Measurements from ENCODE around the gene THYN1.

Gene THYN1

DNA sequence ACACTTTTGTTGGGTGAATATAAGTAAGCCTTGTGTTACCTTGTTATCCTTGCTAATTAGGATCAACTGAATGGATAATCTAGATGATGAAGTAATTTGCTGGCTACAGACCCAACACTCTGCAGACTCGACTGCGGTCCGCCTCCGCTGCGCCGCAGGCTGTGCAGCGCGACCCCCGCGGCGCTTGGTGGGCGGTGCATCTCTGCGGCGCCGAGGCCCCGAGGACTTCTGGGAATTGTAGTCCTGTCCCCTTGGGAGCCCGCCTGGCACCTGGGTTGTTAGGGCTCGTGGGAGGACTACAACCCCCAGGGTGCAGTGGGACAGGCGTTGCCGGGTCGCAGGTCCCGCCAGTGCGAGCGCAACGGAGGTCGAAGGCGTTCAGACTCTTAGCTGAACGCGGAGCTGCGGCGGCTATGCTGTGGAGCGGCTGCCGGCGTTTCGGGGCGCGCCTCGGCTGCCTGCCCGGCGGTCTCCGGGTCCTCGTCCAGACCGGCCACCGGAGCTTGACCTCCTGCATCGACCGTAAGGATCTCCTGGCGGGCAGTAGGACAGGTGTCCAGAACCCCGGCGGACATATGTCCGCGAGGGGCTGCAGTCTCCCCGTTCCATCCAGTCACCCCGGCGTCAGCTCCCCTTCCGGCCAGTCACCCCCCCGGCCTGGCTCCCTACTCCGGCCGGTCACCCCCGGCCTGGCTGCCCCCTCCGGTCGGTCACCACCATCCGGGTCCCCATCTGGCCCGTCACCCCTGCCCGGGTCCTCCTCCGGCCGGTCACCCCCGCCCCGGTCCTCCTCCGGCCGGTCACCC lies at the start of gene THYN1, which contains the start of gene ACAD8:
Gene THYN1 (minus strand): TSS at position 165 of the 806 bp plus-strand sequence. CDS start 470 bp downstream, outside the sequence.
Gene ACAD8 (plus strand): TSS at position 381 of the 806 bp plus-strand sequence. CDS start 33 bp downstream, at position 414.
- H3K27ac ChIP-seq (ENCODE audit: low read depth, low read length), result no peak within 1 kb of the TSS
- H3K4me1 ChIP-seq (ENCODE audit: control insufficient read depth, insufficient read depth, low read length, unreplicated experiment), result peaks cover 13% of the 10 kb centered on the region
- H3K27me3 ChIP-seq (ENCODE audit: insufficient read depth, low read length), result no peaks in the 10 kb centered on the region
- H2AFZ ChIP-seq (ENCODE audit: low read length, unreplicated experiment), result peak within 1 kb of the TSS; percentile 89
- H3K79me2 ChIP-seq (ENCODE audit: control insufficient read depth, insufficient read depth, low read length, unreplicated experiment), result peaks cover 17% of the 10 kb centered on the region
- H3K36me3 ChIP-seq (ENCODE audit: insufficient read depth, low read length), result peaks cover 9% of the 10 kb centered on the region; the same call in 1 of the 2 replicates
- peak within 1 kb of the TSS; percentile 82 for H3K4me3 ChIP-seq (ENCODE audit: low read depth, low read length)

DNA sequence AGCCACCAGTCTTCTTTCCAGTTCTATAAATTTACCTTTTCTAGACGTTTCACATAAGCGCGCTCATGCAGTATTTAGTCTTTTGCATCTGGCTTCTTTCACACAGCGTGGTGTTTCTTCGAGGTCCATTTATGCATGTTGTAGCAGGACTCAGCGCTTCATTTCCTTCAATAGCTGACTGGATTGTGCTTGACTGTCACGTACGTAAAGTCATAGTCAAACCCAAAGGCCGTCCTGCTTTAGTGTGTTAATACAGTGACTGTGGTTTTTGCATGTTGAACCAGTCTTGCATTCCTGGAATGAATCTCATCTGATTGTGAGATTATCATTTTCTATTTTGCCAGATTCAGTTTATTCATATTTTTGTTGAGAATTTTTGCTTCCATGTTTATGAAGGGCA lies 41.5 kb upstream of the THYN1 start:
- peaks cover 5% of the 10 kb centered on the region for H3K27me3 ChIP-seq (ENCODE audit: insufficient read depth, low read length)
- no peak overlapping the region for H3K4me3 ChIP-seq (ENCODE audit: low read depth, low read length)
- H3K27ac ChIP-seq (ENCODE audit: low read depth, low read length), result no peak overlapping the region
- no peak overlapping the region for H2AFZ ChIP-seq (ENCODE audit: low read length, unreplicated experiment)
- no peaks in the 10 kb centered on the region for H3K36me3 ChIP-seq (ENCODE audit: insufficient read depth, low read length)
- H3K79me2 ChIP-seq (ENCODE audit: control insufficient read depth, insufficient read depth, low read length, unreplicated experiment), result no peaks in the 10 kb centered on the region
- no peaks in the 10 kb centered on the region for H3K4me1 ChIP-seq (ENCODE audit: control insufficient read depth, insufficient read depth, low read length, unreplicated experiment)

DNA sequence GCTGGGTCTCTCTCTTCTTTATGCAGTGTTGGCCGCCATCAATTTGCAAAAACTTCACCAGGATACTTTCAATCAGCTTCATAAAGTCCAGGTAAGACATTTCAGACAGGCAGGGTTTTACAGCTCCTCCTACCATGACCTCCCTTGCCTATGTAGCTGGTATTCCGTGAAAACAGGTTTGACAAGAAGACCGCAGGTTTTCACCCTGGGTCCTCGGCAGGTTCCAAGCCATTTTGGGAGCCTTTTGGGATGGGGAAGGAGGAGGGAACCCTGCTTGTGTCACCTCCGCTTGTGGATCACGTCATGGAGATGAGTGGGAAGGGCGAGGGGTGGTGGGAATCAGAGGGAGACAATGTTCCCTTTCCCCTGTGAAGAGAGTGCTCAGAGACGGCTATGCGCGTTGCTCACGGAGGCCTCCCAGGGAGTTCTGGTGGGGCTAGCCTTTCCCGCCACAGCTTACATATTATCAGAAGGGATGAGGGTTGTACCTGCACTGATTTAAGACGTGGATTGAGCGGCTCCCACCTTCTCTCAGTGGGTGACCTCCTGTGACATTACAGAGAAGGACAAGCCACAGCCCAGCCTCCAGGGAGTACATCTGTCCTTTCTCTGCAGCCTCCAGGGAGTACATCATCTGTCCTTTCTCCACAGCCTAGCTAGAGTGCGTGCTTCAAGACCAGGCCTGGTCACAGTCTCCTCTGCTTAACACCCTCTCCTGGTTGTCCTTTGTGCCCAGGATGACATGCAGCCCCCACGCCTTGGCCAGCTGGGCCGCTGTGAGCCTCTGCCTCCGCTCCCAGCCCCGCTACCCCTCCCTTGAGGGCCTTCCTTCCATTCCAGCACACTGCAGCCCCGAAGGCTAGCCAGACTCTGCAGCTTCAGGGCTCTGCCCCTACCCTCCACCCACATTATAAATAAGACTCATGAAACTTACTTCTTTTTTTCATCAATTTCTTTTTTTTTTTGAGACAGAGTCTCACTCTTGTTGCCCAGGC lies 40.3 kb upstream of the THYN1 start:
- Histone ChIP-seq H3K36me3 (ENCODE audit: insufficient read depth, low read length) (no peaks in the 10 kb centered on the region), H3K4me1 (ENCODE audit: control insufficient read depth, insufficient read depth, low read length, unreplicated experiment) (no peaks in the 10 kb centered on the region), H3K27ac (ENCODE audit: low read depth, low read length) (no peak overlapping the region), H3K4me3 (ENCODE audit: low read depth, low read length) (no peak overlapping the region), H3K79me2 (ENCODE audit: control insufficient read depth, insufficient read depth, low read length, unreplicated experiment) (no peaks in the 10 kb centered on the region), H3K27me3 (ENCODE audit: insufficient read depth, low read length) (peaks cover 9% of the 10 kb centered on the region), H2AFZ (ENCODE audit: low read length, unreplicated experiment) (no peak overlapping the region)

DNA sequence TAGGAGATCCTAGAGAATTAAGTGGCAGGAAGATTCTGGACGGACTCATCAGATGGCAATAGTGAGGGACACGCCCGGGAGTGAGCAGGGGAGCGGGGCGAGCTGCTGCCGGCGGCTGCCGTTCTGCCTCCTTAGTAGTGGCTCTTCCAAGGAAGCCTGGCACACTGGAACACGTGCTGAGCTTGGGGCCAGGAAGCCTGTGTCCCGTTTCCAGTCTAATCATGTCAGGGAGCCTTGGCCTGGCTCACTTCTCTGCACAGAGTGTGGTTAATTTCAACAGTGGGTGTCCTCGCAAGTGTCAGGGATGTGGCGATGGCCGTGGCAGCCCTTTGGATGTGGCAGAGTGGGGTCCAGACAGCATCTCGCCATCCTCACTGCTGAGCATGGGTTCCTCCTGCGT lies 39.5 kb upstream of the THYN1 start:
- H3K4me3 ChIP-seq (ENCODE audit: low read depth, low read length), result no peak overlapping the region
- H2AFZ ChIP-seq (ENCODE audit: low read length, unreplicated experiment), result no peak overlapping the region
- H3K79me2 ChIP-seq (ENCODE audit: control insufficient read depth, insufficient read depth, low read length, unreplicated experiment), result no peaks in the 10 kb centered on the region
- no peaks in the 10 kb centered on the region for H3K36me3 ChIP-seq (ENCODE audit: insufficient read depth, low read length)
- H3K27ac ChIP-seq (ENCODE audit: low read depth, low read length), result no peak overlapping the region
- no peaks in the 10 kb centered on the region for H3K4me1 ChIP-seq (ENCODE audit: control insufficient read depth, insufficient read depth, low read length, unreplicated experiment)
- H3K27me3 ChIP-seq (ENCODE audit: insufficient read depth, low read length), result peaks cover 9% of the 10 kb centered on the region

DNA sequence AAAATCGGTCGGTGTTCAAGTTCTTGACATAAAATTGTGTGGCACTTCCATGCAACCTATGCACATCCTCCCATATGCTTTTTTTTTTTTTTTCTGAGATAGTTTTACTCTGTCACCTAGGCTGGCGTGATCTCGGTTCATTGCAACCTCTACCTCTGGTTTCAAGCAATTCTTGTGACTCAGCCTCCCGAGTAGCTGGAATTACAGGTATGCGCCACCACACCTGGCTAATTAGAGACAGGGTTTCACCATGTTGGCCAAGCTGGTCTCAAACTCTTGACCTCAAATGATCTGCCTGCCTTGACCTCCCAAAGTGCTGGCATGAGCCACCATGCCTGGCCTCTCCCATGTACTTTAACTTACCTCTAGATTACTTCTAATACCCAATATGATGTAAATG lies 38.0 kb upstream of the THYN1 start:
- Histone ChIP-seq H3K4me1 (ENCODE audit: control insufficient read depth, insufficient read depth, low read length, unreplicated experiment) (no peaks in the 10 kb centered on the region), H3K4me3 (ENCODE audit: low read depth, low read length) (no peak overlapping the region), H3K27me3 (ENCODE audit: insufficient read depth, low read length) (peaks cover 9% of the 10 kb centered on the region), H3K27ac (ENCODE audit: low read depth, low read length) (no peak overlapping the region), H3K36me3 (ENCODE audit: insufficient read depth, low read length) (no peaks in the 10 kb centered on the region), H2AFZ (ENCODE audit: low read length, unreplicated experiment) (no peak overlapping the region), H3K79me2 (ENCODE audit: control insufficient read depth, insufficient read depth, low read length, unreplicated experiment) (no peaks in the 10 kb centered on the region)

DNA sequence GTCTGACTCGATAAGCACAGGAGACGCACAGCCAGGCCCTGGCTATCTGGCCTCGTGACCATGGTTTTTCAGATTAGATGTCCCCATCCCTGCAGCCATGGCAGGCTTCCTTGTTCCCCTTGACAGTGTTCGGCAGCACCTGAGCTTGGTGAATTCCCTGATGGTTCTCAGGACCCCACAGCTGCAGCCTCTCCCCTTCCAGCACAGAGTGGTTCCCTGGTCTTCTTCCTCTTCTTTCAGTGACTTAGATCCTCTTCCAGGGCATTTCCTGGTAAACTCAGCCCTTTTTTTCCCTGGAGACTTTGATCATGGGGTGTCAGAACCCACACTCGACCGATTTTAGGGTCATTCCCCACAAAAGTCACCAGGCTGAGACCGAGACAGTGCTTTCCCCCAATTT lies 37.5 kb upstream of the THYN1 start:
- no peaks in the 10 kb centered on the region for H3K4me1 ChIP-seq (ENCODE audit: control insufficient read depth, insufficient read depth, low read length, unreplicated experiment)
- H3K27me3 ChIP-seq (ENCODE audit: insufficient read depth, low read length), result peaks cover 9% of the 10 kb centered on the region
- no peaks in the 10 kb centered on the region for H3K36me3 ChIP-seq (ENCODE audit: insufficient read depth, low read length)
- H3K4me3 ChIP-seq (ENCODE audit: low read depth, low read length), result no peak overlapping the region
- no peak overlapping the region for H2AFZ ChIP-seq (ENCODE audit: low read length, unreplicated experiment)
- no peaks in the 10 kb centered on the region for H3K79me2 ChIP-seq (ENCODE audit: control insufficient read depth, insufficient read depth, low read length, unreplicated experiment)
- H3K27ac ChIP-seq (ENCODE audit: low read depth, low read length), result no peak overlapping the region

DNA sequence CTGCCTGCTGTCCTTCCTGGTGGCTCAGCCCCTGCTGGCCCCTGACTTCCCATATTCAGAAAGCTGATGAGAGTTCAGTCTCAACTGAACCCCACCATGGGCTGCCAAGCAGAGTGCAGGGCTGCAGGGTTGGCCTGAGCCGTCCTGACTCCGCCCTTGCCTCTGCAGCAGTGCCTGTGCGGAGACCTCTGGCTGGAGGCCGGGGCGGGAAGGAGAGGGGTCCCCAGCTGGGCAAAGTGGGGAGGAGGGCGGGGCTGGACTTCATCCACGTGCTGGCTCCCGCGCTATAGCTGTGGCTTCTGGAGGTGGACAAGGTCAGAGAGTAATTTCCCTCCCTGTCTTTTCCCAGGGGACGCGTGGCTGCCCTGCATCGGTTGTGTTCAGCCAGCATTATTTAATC lies 36.6 kb upstream of the THYN1 start:
- H3K4me1 ChIP-seq (ENCODE audit: control insufficient read depth, insufficient read depth, low read length, unreplicated experiment), result no peaks in the 10 kb centered on the region
- no peak overlapping the region for H3K4me3 ChIP-seq (ENCODE audit: low read depth, low read length)
- H3K36me3 ChIP-seq (ENCODE audit: insufficient read depth, low read length), result no peaks in the 10 kb centered on the region
- H3K27me3 ChIP-seq (ENCODE audit: insufficient read depth, low read length), result peaks cover 9% of the 10 kb centered on the region
- H3K27ac ChIP-seq (ENCODE audit: low read depth, low read length), result no peak overlapping the region
- H2AFZ ChIP-seq (ENCODE audit: low read length, unreplicated experiment), result no peak overlapping the region
- H3K79me2 ChIP-seq (ENCODE audit: control insufficient read depth, insufficient read depth, low read length, unreplicated experiment), result no peaks in the 10 kb centered on the region

DNA sequence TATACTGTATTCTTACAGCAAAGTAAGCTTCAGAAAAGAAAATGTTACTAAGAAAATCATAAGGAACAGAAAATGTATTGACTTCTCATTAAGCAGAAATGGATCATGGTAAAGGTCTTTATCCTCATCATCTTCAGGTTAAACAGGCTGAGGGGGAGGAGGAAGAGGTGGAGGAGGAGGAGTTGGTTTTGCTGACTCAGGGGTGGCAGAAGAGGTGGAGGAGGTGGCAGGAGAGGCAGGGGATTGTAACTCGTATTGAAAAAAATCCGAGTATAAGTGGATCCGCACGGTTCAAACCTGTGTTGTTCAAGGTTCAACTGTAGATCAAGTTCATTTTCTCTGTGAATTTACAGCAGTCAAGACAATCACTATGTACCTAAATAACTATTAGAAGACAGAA lies 36.0 kb upstream of the THYN1 start:
- Histone ChIP-seq H3K4me1 (ENCODE audit: control insufficient read depth, insufficient read depth, low read length, unreplicated experiment) (no peaks in the 10 kb centered on the region), H3K4me3 (ENCODE audit: low read depth, low read length) (no peak overlapping the region), H3K27me3 (ENCODE audit: insufficient read depth, low read length) (peaks cover 9% of the 10 kb centered on the region), H3K79me2 (ENCODE audit: control insufficient read depth, insufficient read depth, low read length, unreplicated experiment) (no peaks in the 10 kb centered on the region), H2AFZ (ENCODE audit: low read length, unreplicated experiment) (no peak overlapping the region), H3K36me3 (ENCODE audit: insufficient read depth, low read length) (no peaks in the 10 kb centered on the region), H3K27ac (ENCODE audit: low read depth, low read length) (no peak overlapping the region)

DNA sequence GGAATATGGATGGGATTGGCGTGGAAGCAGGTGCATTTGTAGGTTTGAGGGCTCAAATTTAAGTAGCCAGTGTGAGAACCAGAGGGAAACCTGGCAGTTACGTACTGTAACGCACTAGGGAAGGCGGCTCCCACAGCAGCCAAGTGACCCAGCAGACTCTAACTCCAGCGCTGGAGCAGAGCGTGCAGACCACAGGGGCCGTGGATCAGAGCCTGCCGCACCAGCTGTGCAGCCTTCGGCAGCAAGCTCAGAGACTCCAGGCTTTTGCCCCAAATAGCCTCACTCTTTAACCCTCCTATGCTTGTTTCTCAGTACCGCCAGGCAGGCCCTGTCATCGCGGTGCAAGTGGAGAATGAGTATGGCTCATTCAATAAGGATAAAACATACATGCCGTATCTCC lies 35.3 kb upstream of the THYN1 start:
- no peak overlapping the region for H3K27ac ChIP-seq (ENCODE audit: low read depth, low read length)
- no peaks in the 10 kb centered on the region for H3K36me3 ChIP-seq (ENCODE audit: insufficient read depth, low read length)
- H2AFZ ChIP-seq (ENCODE audit: low read length, unreplicated experiment), result no peak overlapping the region
- H3K27me3 ChIP-seq (ENCODE audit: insufficient read depth, low read length), result peaks cover 9% of the 10 kb centered on the region
- H3K4me3 ChIP-seq (ENCODE audit: low read depth, low read length), result no peak overlapping the region
- no peaks in the 10 kb centered on the region for H3K79me2 ChIP-seq (ENCODE audit: control insufficient read depth, insufficient read depth, low read length, unreplicated experiment)
- H3K4me1 ChIP-seq (ENCODE audit: control insufficient read depth, insufficient read depth, low read length, unreplicated experiment), result no peaks in the 10 kb centered on the region

DNA sequence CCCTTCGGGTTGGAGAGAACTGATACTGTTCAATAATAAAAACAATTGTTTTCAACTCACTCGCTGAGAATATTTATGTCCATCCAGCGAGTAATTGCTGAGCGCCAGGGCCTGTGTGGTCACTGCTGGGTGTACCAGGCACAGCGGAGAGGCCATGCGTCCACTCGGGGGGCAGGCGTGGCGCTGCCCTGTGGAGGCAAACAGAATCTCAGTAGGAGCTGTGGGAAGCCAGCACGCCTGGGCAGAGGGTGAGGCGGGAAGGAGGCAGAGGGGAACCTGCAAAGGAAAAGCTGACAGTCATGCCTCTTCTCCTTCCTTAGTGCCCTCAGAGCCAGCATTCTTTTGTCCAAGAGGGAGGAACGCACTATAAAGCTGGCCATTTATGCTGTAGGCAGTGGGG lies 34.4 kb upstream of the THYN1 start:
- Histone ChIP-seq H3K27ac (ENCODE audit: low read depth, low read length) (no peak overlapping the region), H3K27me3 (ENCODE audit: insufficient read depth, low read length) (peaks cover 9% of the 10 kb centered on the region), H3K36me3 (ENCODE audit: insufficient read depth, low read length) (no peaks in the 10 kb centered on the region), H3K4me1 (ENCODE audit: control insufficient read depth, insufficient read depth, low read length, unreplicated experiment) (no peaks in the 10 kb centered on the region), H3K4me3 (ENCODE audit: low read depth, low read length) (no peak overlapping the region), H3K79me2 (ENCODE audit: control insufficient read depth, insufficient read depth, low read length, unreplicated experiment) (no peaks in the 10 kb centered on the region), H2AFZ (ENCODE audit: low read length, unreplicated experiment) (no peak overlapping the region)

Data from ACC112 (cell line).